B cell (primary cell): ENCODE results near the gene AQP6. TPM values are rescaled to one million over a fixed set of nuclear protein-coding genes. Genes with fewer than 3 reads are reported as not detected.
A peak's percentile ranks its signal among the peaks of the same experiment; 100 is the strongest.

ENCODE experiments used
- ATAC-seq: fragments of 200-7000 bp; cut with Tn5 transposase; one replicate; pipeline ENCODE4 v1.10.0; 2021; ENCODE audit warnings: low read depth, mild to moderate bottlenecking, moderate number of reproducible peaks, moderate library complexity
- CTCF ChIA-PET: fragments of 350-600 bp; sonication (Branson Sonifier 250); formaldehyde crosslinking; loops from one replicate; lab custom pipeline; 2021; ENCODE audit warnings: antibody characterized with exemption, inconsistent platforms; lab: Charles Lee
- POLR2A ChIA-PET: fragments of 350-600 bp; sonication (Branson Sonifier 250); formaldehyde crosslinking; loops from one replicate; lab custom pipeline; 2021; ENCODE audit warnings: antibody characterized with exemption; lab: Charles Lee
- DNase-seq: peaks from one replicate; pipeline ENCODE4 v3.0.0; 2013
- H2AFZ ChIP-seq: 2 replicates; pipeline ENCODE4 v1.6.1; 2012; ENCODE audit warnings: mild to moderate bottlenecking, low read depth, low read length; ENCODE audit not compliant: insufficient read depth, poor library complexity, severe bottlenecking
- H3K27ac ChIP-seq, 2 donors: 1 replicate in 1 of 2; 2 replicates in 1 of 2; pipeline ENCODE4 v1.5.1; 2012 to 2013; ENCODE audit warnings: low read length in 2 of 2, mild to moderate bottlenecking in 2 of 2, moderate library complexity in 1 of 2
- H3K27me3 ChIP-seq, 4 experiments: fragments of 200-600 bp in 1 of 4; sonication (generic) in 1 of 4; replicated peaks in 1 of 4; 1 replicate in 2 of 4; 2 replicates in 2 of 4; pipeline versions ENCODE4 v1.6.1 to v1.7.0; 2013 to 2016; ENCODE audit warnings: low read length in 3 of 4, mild to moderate bottlenecking in 2 of 4, mixed read lengths in 1 of 4, moderate library complexity in 1 of 4; ENCODE audit not compliant: insufficient read depth in 4 of 4, control insufficient read depth in 3 of 4; ENCODE audit errors: control extremely low read depth in 1 of 4
- H3K36me3 ChIP-seq, 2 experiments: replicated peaks in 1 of 2; 1 replicate in 1 of 2; 2 replicates in 1 of 2; pipeline versions ENCODE4 v1.6.1 to v1.7.1; 2013; ENCODE audit warnings: low read length in 1 of 2; ENCODE audit not compliant: insufficient read depth in 2 of 2, control insufficient read depth in 1 of 2; ENCODE audit errors: control extremely low read depth in 1 of 2, extremely low read depth in 1 of 2
- H3K4me1 ChIP-seq, 2 donors: fragments of 200-600 bp in 1 of 2; sonication (generic) in 1 of 2; 1 replicate in 1 of 2; 2 replicates in 1 of 2; pipeline versions ENCODE4 v1.5.1 to v1.6.1; 2013 to 2017; ENCODE audit warnings: low read length in 2 of 2; ENCODE audit not compliant: control insufficient read depth in 2 of 2, insufficient read depth in 2 of 2
- H3K4me2 ChIP-seq: replicated peaks from 2 replicates; pipeline ENCODE3; 2012; ENCODE audit warnings: mild to moderate bottlenecking, low read depth, low read length; ENCODE audit not compliant: poor library complexity, severe bottlenecking
- H3K4me3 ChIP-seq, 5 experiments: fragments of 200-600 bp in 1 of 5; sonication (generic) in 1 of 5; 1 replicate in 3 of 5; 2 replicates in 2 of 5; pipeline versions ENCODE4 v1.5.1 to v1.7.0; 2011 to 2016; ENCODE audit warnings: low read length in 4 of 5, mild to moderate bottlenecking in 4 of 5, low read depth in 2 of 5, control low read depth in 1 of 5, moderate library complexity in 1 of 5; ENCODE audit not compliant: insufficient read depth in 1 of 5; ENCODE audit errors: control extremely low read depth in 1 of 5, extremely low read depth in 1 of 5
- H3K79me2 ChIP-seq: fragments of 200-600 bp; sonication (generic); one replicate; pipeline ENCODE4 v1.6.0; 2016; ENCODE audit warnings: low read length; ENCODE audit not compliant: control insufficient read depth, insufficient read depth
- H3K9ac ChIP-seq: fragments of 200-600 bp; sonication (generic); 2 replicates; pipeline ENCODE4 v1.6.1; 2017; ENCODE audit warnings: mild to moderate bottlenecking, low read length, moderate library complexity
- H3K9me3 ChIP-seq, 3 donors: one replicate each; pipeline versions ENCODE4 v1.6.1 to v1.7.1; 2013; ENCODE audit warnings: low read length in 2 of 3; ENCODE audit not compliant: control insufficient read depth in 2 of 3, insufficient read depth in 1 of 3; ENCODE audit errors: control extremely low read depth in 1 of 3
- H4K20me1 ChIP-seq: 2 replicates; pipeline ENCODE4 v1.6.0; 2012; ENCODE audit warnings: mild to moderate bottlenecking, low read length; ENCODE audit not compliant: insufficient read depth, control insufficient read depth, poor library complexity, severe bottlenecking
- H3K27ac Mint-ChIP-seq: one replicate; pipeline ENCODE4 v1.8.0; 2021; ENCODE audit warnings: mixed read lengths
- H3K27me3 Mint-ChIP-seq: one replicate; pipeline ENCODE4 v1.8.0; 2021; ENCODE audit warnings: mixed read lengths
- H3K4me1 Mint-ChIP-seq: one replicate; pipeline ENCODE4 v1.8.0; 2021; ENCODE audit warnings: mixed read lengths
- H3K4me3 Mint-ChIP-seq: one replicate; pipeline ENCODE4 v1.8.0; 2021; ENCODE audit warnings: mixed read lengths
- H3K9me3 Mint-ChIP-seq: one replicate; pipeline ENCODE4 v1.8.0; 2022; ENCODE audit warnings: mixed read lengths; ENCODE audit not compliant: insufficient read depth
- CTCF ChIP-seq: fragments of 200-600 bp; IDR thresholded peaks from one replicate; pipeline ENCODE4 v1.8.0; 2022; ENCODE audit warnings: antibody characterized with exemption, mild to moderate bottlenecking
- EZH2 ChIP-seq: IDR thresholded peaks from 2 replicates; pipeline ENCODE4 v1.6.1; 2012; ENCODE audit warnings: borderline replicate concordance, low read depth, mild to moderate bottlenecking, moderate library complexity, low read length; ENCODE audit not compliant: insufficient read depth, poor library complexity, severe bottlenecking
- WGBS: methylation state at CpG from one replicate; pipeline ENCODE4 v1.1.5; 2013; ENCODE audit warnings: missing lambda C conversion rate; ENCODE audit not compliant: insufficient coverage; 5-methylcytosine and 5-hydroxymethylcytosine counted together
- intact Hi-C: fragments of 100-400 bp; cut with micrococcal nuclease; formaldehyde crosslinking; loops from one replicate; pipeline ENCODE4 v1.10.0; 2022
- polyA plus RNA-seq: library from polyadenylated mRNA; depleted of rRNA; stranded (reverse); fragments of >200 nt; gene quantifications from 2 replicates; pipeline ENCODE4 v1.2.3, GENCODE V29; 2012
- total RNA-seq, 2 donors: library from RNA; stranded (reverse); fragments of 120-200 nt in 1 of 2; gene quantifications; 1 replicate in 1 of 2; 2 replicates in 1 of 2; pipeline versions ENCODE4 v1.2.3 to v1.2.4, GENCODE V29; 2013 to 2022

AQP6 gene
- total and polyA plus RNA-seq, 2 donors (not counting 1 experiment from before 2014, with no cell fraction given): not detected

GRCh38 chr12:49960474-49961110, 12.2 kb upstream of the AQP6 start:
- H3K27me3 Mint-ChIP-seq: peaks cover 74% of the 10 kb centered on the region
- Histone ChIP-seq H3K27ac (no peak overlapping the region), H3K4me3 (no peak overlapping the region), H3K4me1 (peaks cover 8 to 16% of the 10 kb centered on the region in 2 donors), H3K36me3 (no peaks in the 10 kb centered on the region), H4K20me1 (no peaks in the 10 kb centered on the region), H2AFZ (peak overlapping the region; percentile 16), H3K9me3 (peaks cover 0 to 2% (median 0%) of the 10 kb centered on the region in 3 donors), H3K79me2 (no peaks in the 10 kb centered on the region), H3K4me2 (peak overlapping the region; percentile 68), H3K9ac (no peak overlapping the region), H3K27me3 (peaks cover 0 to 65% (median 19%) of the 10 kb centered on the region in 4 experiments)
- CTCF ChIA-PET: no interaction called here
- intact Hi-C loops: no loop called here
- POLR2A ChIA-PET: no interaction called here
- peaks cover 7% of the 10 kb centered on the region for H3K4me1 Mint-ChIP-seq
- WGBS: 30% methylated on average over 9 of the region's 13 CpGs
- ATAC-seq (no peak), DNase-seq (no peak)
- H3K27ac Mint-ChIP-seq: no peak overlapping the region
- peak overlapping the region; percentile 56 for H3K4me3 Mint-ChIP-seq
- H3K9me3 Mint-ChIP-seq: no peaks in the 10 kb centered on the region
- TF ChIP-seq EZH2: peak; percentile 2
- TF ChIP-seq CTCF: no peak
